ENCODE results near the gene CAPN3. TPM values are rescaled to one million over a fixed set of nuclear protein-coding genes. Genes with fewer than 3 reads are reported as not detected.

The CAPN3 gene
- polyA plus RNA-seq, 1 donor from 2014 or later = 1.5 TPM

DNA sequence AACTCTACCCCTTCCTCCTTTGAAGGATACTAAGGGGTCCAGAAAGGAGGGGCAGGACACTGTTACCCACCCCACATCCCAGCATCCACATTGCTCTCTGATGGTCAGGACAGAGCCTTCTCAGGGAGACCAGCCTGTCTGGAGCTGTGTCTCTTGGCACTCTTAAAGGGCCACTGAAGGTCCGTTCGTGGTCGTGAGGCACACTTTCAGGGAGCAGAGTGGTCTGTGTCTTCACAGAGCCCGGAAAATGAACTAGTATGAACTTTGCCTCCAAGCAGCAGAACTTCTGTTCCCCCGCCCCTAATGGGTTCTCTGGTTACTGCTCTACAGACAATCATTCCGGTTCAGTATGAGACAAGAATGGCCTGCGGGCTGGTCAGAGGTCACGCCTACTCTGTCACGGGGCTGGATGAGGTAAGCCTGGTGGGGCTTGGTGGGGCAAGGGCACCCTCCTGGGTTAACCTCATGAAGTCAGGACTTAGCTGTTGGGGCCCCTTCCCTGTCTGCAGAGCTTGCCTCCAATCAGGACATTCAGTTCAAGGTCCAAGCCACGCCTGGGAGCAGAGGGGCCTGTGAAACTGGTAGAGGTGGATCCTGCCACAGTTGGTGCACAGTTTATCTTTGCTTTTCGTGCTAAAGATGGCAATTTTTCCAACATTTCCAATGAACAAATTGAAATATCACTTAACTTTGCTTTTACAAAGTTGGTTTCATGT, 33.2 kb downstream of the CAPN3 start:
- Histone ChIP-seq H3K79me2 (replicated peaks; ENCODE audit: insufficient read depth, low read length) (no peaks in the 10 kb centered on the region), H3K9me2 (ENCODE audit: insufficient read depth, low read length) (no peaks in the 10 kb centered on the region), H3K36me3 (ENCODE audit: insufficient read depth, low read length) (no peaks in the 10 kb centered on the region), H3K9ac (ENCODE audit: low read length) (no peak overlapping the region), H2AFZ (ENCODE audit: low read depth, low read length) (no peak overlapping the region), H3K4me2 (ENCODE audit: low read length) (no peak overlapping the region), H3F3A (ENCODE audit: insufficient read depth, low read length, poor library complexity, severe bottlenecking) (no peaks in the 10 kb centered on the region), H3K27ac (ENCODE audit: low read length) (no peak overlapping the region), H3K27me3 (ENCODE audit: insufficient read depth, low read depth, low read length) (no peaks in the 10 kb centered on the region), H3K4me3 (ENCODE audit: low read length) (no peak overlapping the region), H4K20me1 (ENCODE audit: insufficient read depth) (no peaks in the 10 kb centered on the region), H3K9me3 (ENCODE audit: low read length) (no peaks in the 10 kb centered on the region)
- TF ChIP-seq EP300 (conservative IDR thresholded peaks at IDR 0.05; ENCODE audit: poor library complexity, severe bottlenecking) (no peak), RAD21 (conservative IDR thresholded peaks at IDR 0.05) (no peak)

DNA sequence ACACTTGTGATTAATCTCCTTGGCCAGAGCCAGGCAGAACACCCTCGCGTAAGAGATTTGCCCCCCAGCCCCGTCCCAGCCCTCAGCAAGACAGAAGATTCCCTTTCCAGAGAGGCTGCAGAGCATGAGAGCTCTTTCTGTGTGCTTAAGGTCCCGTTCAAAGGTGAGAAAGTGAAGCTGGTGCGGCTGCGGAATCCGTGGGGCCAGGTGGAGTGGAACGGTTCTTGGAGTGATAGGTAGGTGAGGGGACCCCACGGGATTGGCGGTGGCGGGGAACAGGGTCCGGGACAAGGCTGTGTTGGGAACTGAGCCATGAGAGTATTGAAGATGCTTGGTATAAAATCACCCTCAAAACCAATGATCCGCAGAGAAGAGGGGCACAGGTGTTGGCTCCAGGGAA, 34.8 kb downstream of the CAPN3 start:
- Histone ChIP-seq H2AFZ (ENCODE audit: low read depth, low read length) (no peak overlapping the region), H3K9me2 (ENCODE audit: insufficient read depth, low read length) (no peaks in the 10 kb centered on the region), H3K79me2 (replicated peaks; ENCODE audit: insufficient read depth, low read length) (no peaks in the 10 kb centered on the region), H3K27ac (ENCODE audit: low read length) (no peak overlapping the region), H3K9ac (ENCODE audit: low read length) (no peak overlapping the region), H3K4me2 (ENCODE audit: low read length) (no peak overlapping the region), H3F3A (ENCODE audit: insufficient read depth, low read length, poor library complexity, severe bottlenecking) (no peaks in the 10 kb centered on the region), H4K20me1 (ENCODE audit: insufficient read depth) (no peaks in the 10 kb centered on the region), H3K36me3 (ENCODE audit: insufficient read depth, low read length) (no peaks in the 10 kb centered on the region), H3K4me3 (ENCODE audit: low read length) (no peak overlapping the region), H3K9me3 (ENCODE audit: low read length) (no peaks in the 10 kb centered on the region), H3K27me3 (ENCODE audit: insufficient read depth, low read depth, low read length) (no peaks in the 10 kb centered on the region)
- TF ChIP-seq MXI1 (conservative IDR thresholded peaks at IDR 0.05; ENCODE audit: poor library complexity, severe bottlenecking) (no peak), POLR2AphosphoS5 (IDR thresholded peaks at IDR 0.05) (no peak), RAD21 (conservative IDR thresholded peaks at IDR 0.05) (no peak), TAF1 (IDR thresholded peaks at IDR 0.05; ENCODE audit: low read depth) (no peak)

DNA sequence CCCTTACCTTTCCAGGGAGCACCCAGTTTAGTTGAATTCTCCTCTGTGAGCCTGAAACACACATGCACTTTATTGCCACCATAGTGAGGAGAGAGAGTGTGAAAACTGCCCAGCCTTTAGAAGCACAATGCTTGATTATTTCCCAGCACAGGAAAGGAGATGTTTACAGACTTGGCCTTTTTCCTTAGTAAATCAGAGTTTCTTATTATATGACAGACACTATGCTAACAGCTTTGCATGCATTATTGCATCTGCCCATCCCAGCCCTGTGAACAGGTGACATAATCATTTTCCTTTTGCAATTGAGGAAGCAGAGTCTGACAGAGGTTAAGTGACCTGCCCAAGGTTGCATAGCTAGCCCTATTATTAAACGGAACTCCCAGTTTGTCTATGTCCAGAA, 36.5 kb downstream of the CAPN3 start:
- no peak overlapping the region for H3K4me3 ChIP-seq (ENCODE audit: low read length)
- no peak overlapping the region for H3K27ac ChIP-seq (ENCODE audit: low read length)
- H3K9ac ChIP-seq (ENCODE audit: low read length) = no peak overlapping the region
- no peaks in the 10 kb centered on the region for H3K27me3 ChIP-seq (ENCODE audit: insufficient read depth, low read depth, low read length)
- H2AFZ ChIP-seq (ENCODE audit: low read depth, low read length) = no peak overlapping the region
- no peaks in the 10 kb centered on the region for H3F3A ChIP-seq (ENCODE audit: insufficient read depth, low read length, poor library complexity, severe bottlenecking)
- no peaks in the 10 kb centered on the region for H3K79me2 ChIP-seq (replicated peaks; ENCODE audit: insufficient read depth, low read length)
- no peaks in the 10 kb centered on the region for H3K36me3 ChIP-seq (ENCODE audit: insufficient read depth, low read length)
- H3K9me3 ChIP-seq (ENCODE audit: low read length) = no peaks in the 10 kb centered on the region
- no peak for TF ChIP-seq SMC3 (conservative IDR thresholded peaks at IDR 0.05; ENCODE audit: poor library complexity)
- TF ChIP-seq POLR2AphosphoS5 (IDR thresholded peaks at IDR 0.05) = no peak
- no peak for TF ChIP-seq EP300 (conservative IDR thresholded peaks at IDR 0.05; ENCODE audit: poor library complexity, severe bottlenecking)
- TF ChIP-seq MXI1 (conservative IDR thresholded peaks at IDR 0.05; ENCODE audit: poor library complexity, severe bottlenecking) = no peak
- no peak for TF ChIP-seq TAF1 (IDR thresholded peaks at IDR 0.05; ENCODE audit: low read depth)
- no peak for TF ChIP-seq RAD21 (conservative IDR thresholded peaks at IDR 0.05)
- TF ChIP-seq EZH2 (IDR thresholded peaks at IDR 0.05; ENCODE audit: borderline replicate concordance, insufficient read depth, low read length, poor library complexity, severe bottlenecking) = no peak
- TF ChIP-seq, protein P1, sequence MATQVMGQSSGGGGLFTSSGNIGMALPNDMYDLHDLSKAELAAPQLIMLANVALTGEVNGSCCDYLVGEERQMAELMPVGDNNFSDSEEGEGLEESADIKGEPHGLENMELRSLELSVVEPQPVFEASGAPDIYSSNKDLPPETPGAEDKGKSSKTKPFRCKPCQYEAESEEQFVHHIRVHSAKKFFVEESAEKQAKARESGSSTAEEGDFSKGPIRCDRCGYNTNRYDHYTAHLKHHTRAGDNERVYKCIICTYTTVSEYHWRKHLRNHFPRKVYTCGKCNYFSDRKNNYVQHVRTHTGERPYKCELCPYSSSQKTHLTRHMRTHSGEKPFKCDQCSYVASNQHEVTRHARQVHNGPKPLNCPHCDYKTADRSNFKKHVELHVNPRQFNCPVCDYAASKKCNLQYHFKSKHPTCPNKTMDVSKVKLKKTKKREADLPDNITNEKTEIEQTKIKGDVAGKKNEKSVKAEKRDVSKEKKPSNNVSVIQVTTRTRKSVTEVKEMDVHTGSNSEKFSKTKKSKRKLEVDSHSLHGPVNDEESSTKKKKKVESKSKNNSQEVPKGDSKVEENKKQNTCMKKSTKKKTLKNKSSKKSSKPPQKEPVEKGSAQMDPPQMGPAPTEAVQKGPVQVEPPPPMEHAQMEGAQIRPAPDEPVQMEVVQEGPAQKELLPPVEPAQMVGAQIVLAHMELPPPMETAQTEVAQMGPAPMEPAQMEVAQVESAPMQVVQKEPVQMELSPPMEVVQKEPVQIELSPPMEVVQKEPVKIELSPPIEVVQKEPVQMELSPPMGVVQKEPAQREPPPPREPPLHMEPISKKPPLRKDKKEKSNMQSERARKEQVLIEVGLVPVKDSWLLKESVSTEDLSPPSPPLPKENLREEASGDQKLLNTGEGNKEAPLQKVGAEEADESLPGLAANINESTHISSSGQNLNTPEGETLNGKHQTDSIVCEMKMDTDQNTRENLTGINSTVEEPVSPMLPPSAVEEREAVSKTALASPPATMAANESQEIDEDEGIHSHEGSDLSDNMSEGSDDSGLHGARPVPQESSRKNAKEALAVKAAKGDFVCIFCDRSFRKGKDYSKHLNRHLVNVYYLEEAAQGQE (IDR thresholded peaks at IDR 0.05; ENCODE audit: borderline replicate concordance) = no peak
- no peaks in the 10 kb centered on the region for H3K9me2 ChIP-seq (ENCODE audit: insufficient read depth, low read length)
- no peak overlapping the region for H3K4me2 ChIP-seq (ENCODE audit: low read length)
- H4K20me1 ChIP-seq (ENCODE audit: insufficient read depth) = no peaks in the 10 kb centered on the region
